H1 (cell line): ENCODE measurements around the gene DEXI. TPM values are rescaled to one million over a fixed set of nuclear protein-coding genes. Genes with fewer than 3 reads are reported as not detected.

ENCODE experiments used
- CTCF ChIA-PET: fragments of 300-600 bp; sonication (Branson Sonifier 250); formaldehyde crosslinking; loops from one replicate; lab custom pipeline; 2021; ENCODE audit not compliant: partially characterized antibody; lab: Charles Lee
- POLR2A ChIA-PET: fragments of 300-600 bp; sonication (Branson Sonifier 250); formaldehyde crosslinking; loops from one replicate; lab custom pipeline; 2021; ENCODE audit warnings: inconsistent platforms; ENCODE audit not compliant: partially characterized antibody; lab: Charles Lee
- DNase-seq, 2 experiments: peaks; one replicate each; pipeline versions ENCODE4 v3.0.0 to v3.0.0-alpha.2; 2010 to 2022; ENCODE audit warnings: low spot score in 2 of 2, low read depth in 1 of 2, mixed read lengths in 1 of 2
- FAIRE-seq: peaks from 2 replicates; lab custom pipeline; 2011; peaks lifted over from hg19 to GRCh38; lab: Jason Lieb, UNC
- H2AFZ ChIP-seq: 2 replicates; pipeline ENCODE4 v1.8.1; 2012; ENCODE audit warnings: low read length, inconsistent platforms
- H2AK5ac ChIP-seq: 2 replicates; pipeline ENCODE4 v1.6.1; 2013; ENCODE audit warnings: low read depth, low read length
- H2BK120ac ChIP-seq: replicated peaks from 2 replicates; pipeline ENCODE3; 2013; ENCODE audit warnings: low read depth, low read length, inconsistent platforms
- H2BK12ac ChIP-seq: 2 replicates; pipeline ENCODE4 v1.6.1; 2013; ENCODE audit warnings: low read depth, low read length
- H2BK15ac ChIP-seq: 2 replicates; pipeline ENCODE4 v1.6.1; 2013; ENCODE audit warnings: low read length
- H2BK20ac ChIP-seq: 2 replicates; pipeline ENCODE4 v1.6.1; 2013; ENCODE audit warnings: low read length
- H2BK5ac ChIP-seq: 2 replicates; pipeline ENCODE4 v1.6.1; 2013; ENCODE audit warnings: low read depth, low read length
- H3K14ac ChIP-seq: 2 replicates; pipeline ENCODE4 v1.6.1; 2013; ENCODE audit warnings: inconsistent platforms; ENCODE audit not compliant: insufficient read length
- H3K18ac ChIP-seq: 2 replicates; pipeline ENCODE4 v1.6.1; 2013; ENCODE audit warnings: low read length; ENCODE audit errors: extremely low read depth
- H3K23ac ChIP-seq: 2 replicates; pipeline ENCODE4 v1.6.1; 2013; ENCODE audit warnings: inconsistent platforms; ENCODE audit not compliant: insufficient read length
- H3K23me2 ChIP-seq: 2 replicates; pipeline ENCODE4 v1.6.1; 2013; ENCODE audit warnings: low read depth, low read length
- H3K27ac ChIP-seq: 2 replicates; pipeline ENCODE4 v1.6.1; 2011; ENCODE audit warnings: low read depth, low read length, inconsistent platforms
- H3K27me3 ChIP-seq, 4 experiments: replicated peaks in 1 of 4; 1 replicate in 1 of 4; 2 replicates in 3 of 4; pipeline versions ENCODE4 v1.6.1 to v1.8.1; 2011 to 2013; ENCODE audit warnings: low read length in 3 of 4, mild to moderate bottlenecking in 3 of 4, inconsistent platforms in 2 of 4, mixed read lengths in 2 of 4, moderate library complexity in 1 of 4; ENCODE audit not compliant: control insufficient read depth in 3 of 4, insufficient read depth in 3 of 4; ENCODE audit errors: extremely low read depth in 1 of 4
- H3K36me3 ChIP-seq, 4 experiments: 2 replicates each; pipeline versions ENCODE4 v1.6.1 to v1.8.1; 2011 to 2013; ENCODE audit warnings: mild to moderate bottlenecking in 4 of 4, low read length in 3 of 4, moderate library complexity in 2 of 4, control low read depth in 1 of 4, inconsistent platforms in 1 of 4; ENCODE audit not compliant: insufficient read depth in 4 of 4, control insufficient read depth in 2 of 4
- H3K4ac ChIP-seq: replicated peaks from 2 replicates; pipeline ENCODE3; 2013; ENCODE audit warnings: low read length, low read depth, mixed read lengths, inconsistent platforms; ENCODE audit not compliant: insufficient read length
- H3K4me1 ChIP-seq, 4 experiments: replicated peaks in 1 of 4; 1 replicate in 1 of 4; 2 replicates in 3 of 4; pipeline versions ENCODE4 v1.6.1 to v1.8.1; 2011 to 2013; ENCODE audit warnings: low read length in 3 of 4, inconsistent platforms in 2 of 4, mixed read lengths in 1 of 4; ENCODE audit not compliant: insufficient read depth in 4 of 4, control insufficient read depth in 3 of 4
- H3K4me2 ChIP-seq, 2 experiments: 2 replicates each; pipeline versions ENCODE4 v1.6.1 to v1.8.1; 2011 to 2013; ENCODE audit warnings: low read depth in 2 of 2, low read length in 2 of 2, control low read depth in 1 of 2, inconsistent platforms in 1 of 2, mild to moderate bottlenecking in 1 of 2; ENCODE audit not compliant: insufficient read depth in 1 of 2
- H3K4me3 ChIP-seq, 4 experiments: fragments of 200-600, 300-600 bp in 1 of 4; sonication (generic), shearing (Covaris generic), sonication (Bioruptor Twin) in 1 of 4; 2 replicates each; pipeline versions ENCODE4 v1.5.1 to v1.8.1; 2011 to 2016; ENCODE audit warnings: low read length in 4 of 4, low read depth in 3 of 4, control low read depth in 2 of 4, inconsistent platforms in 2 of 4, mild to moderate bottlenecking in 2 of 4, mixed read lengths in 1 of 4, moderate library complexity in 1 of 4; ENCODE audit not compliant: insufficient read depth in 2 of 4; ENCODE audit errors: extremely low read depth in 1 of 4
- H3K56ac ChIP-seq: replicated peaks from 2 replicates; pipeline ENCODE3; 2013; ENCODE audit warnings: low read depth, mild to moderate bottlenecking, mixed read lengths, low read length, inconsistent platforms; ENCODE audit not compliant: insufficient read length
- H3K79me1 ChIP-seq: 2 replicates; pipeline ENCODE4 v1.6.1; 2013; ENCODE audit warnings: low read depth, low read length, control low read depth
- H3K79me2 ChIP-seq, 2 experiments: 2 replicates each; pipeline versions ENCODE4 v1.6.1 to v1.8.1; 2012 to 2013; ENCODE audit warnings: low read length in 2 of 2, mild to moderate bottlenecking in 2 of 2, inconsistent platforms in 1 of 2; ENCODE audit not compliant: insufficient read depth in 2 of 2, control insufficient read depth in 1 of 2
- H3K9ac ChIP-seq, 4 experiments: replicated peaks in 1 of 4; 1 replicate in 1 of 4; 2 replicates in 3 of 4; pipeline versions ENCODE4 v1.6.1 to v1.8.1; 2011 to 2013; ENCODE audit warnings: low read depth in 3 of 4, low read length in 3 of 4, control low read depth in 2 of 4, mild to moderate bottlenecking in 2 of 4, moderate library complexity in 2 of 4, inconsistent platforms in 1 of 4; ENCODE audit errors: extremely low read depth in 1 of 4
- H3K9me3 ChIP-seq, 2 experiments: 2 replicates each; pipeline versions ENCODE4 v1.6.1 to v1.8.1; 2012 to 2013; ENCODE audit warnings: mild to moderate bottlenecking in 2 of 2, moderate library complexity in 2 of 2, control low read depth in 1 of 2, inconsistent platforms in 1 of 2, low read depth in 1 of 2, low read length in 1 of 2, mixed read lengths in 1 of 2; ENCODE audit not compliant: insufficient read depth in 2 of 2
- H4K20me1 ChIP-seq, 2 experiments: replicated peaks in 1 of 2; 2 replicates each; pipeline versions ENCODE3 to v1.8.1; 2011 to 2013; ENCODE audit warnings: inconsistent platforms in 2 of 2, low read length in 2 of 2, mild to moderate bottlenecking in 1 of 2; ENCODE audit not compliant: insufficient read depth in 2 of 2, control insufficient read depth in 1 of 2
- H4K5ac ChIP-seq: 2 replicates; pipeline ENCODE4 v1.6.1; 2013; ENCODE audit warnings: low read length, low read depth, mixed read lengths, inconsistent platforms; ENCODE audit not compliant: insufficient read length
- H4K8ac ChIP-seq: 2 replicates; pipeline ENCODE4 v1.8.0; 2013; ENCODE audit warnings: mild to moderate bottlenecking, moderate library complexity, low read length, inconsistent platforms; ENCODE audit not compliant: insufficient read depth; ENCODE audit errors: extremely low read depth
- H4K91ac ChIP-seq: replicated peaks from 2 replicates; pipeline ENCODE3; 2013; ENCODE audit warnings: low read length, mixed read lengths, inconsistent platforms; ENCODE audit not compliant: insufficient read length
- WGBS, 2 experiments: shearing (Covaris generic) in 1 of 2; methylation state at CpG; one replicate each; pipeline versions ENCODE4 v1.1.6 to v1.1.7; 2013 to 2015; ENCODE audit warnings: low lambda C conversion rate in 2 of 2, mixed read lengths in 2 of 2, inconsistent platforms in 1 of 2, low coverage in 1 of 2, missing lambda C conversion rate in 1 of 2; ENCODE audit not compliant: insufficient replicate concordance in 2 of 2, insufficient coverage in 1 of 2, insufficient read length in 1 of 2; ENCODE audit errors: extremely low coverage in 1 of 2, missing lambda C conversion rate in 1 of 2; 5-methylcytosine and 5-hydroxymethylcytosine counted together
- polyA plus RNA-seq, 7 experiments: library from polyadenylated mRNA; depleted of rRNA in 3 of 7; stranded (reverse) in 5 of 7; unstranded in 2 of 7; fragments of >200 nt in 5 of 7; fragments of 200-250 nt in 2 of 7; gene quantifications; 1 replicate in 5 of 7; 2 replicates in 1 of 7; 4 replicates in 1 of 7; pipeline versions ENCODE4 v1.2.1 to v1.2.3, GENCODE V29; 2011 to 2013; ENCODE audit warnings: missing spikeins in 2 of 7, mixed read lengths in 2 of 7
- total RNA-seq: library from RNA; stranded (reverse); fragmentation: NEBNext Ultra II Directional; extraction: Animal tissue kit (Norgen Biotek cat#: 25700); gene quantifications from 2 replicates; pipeline ENCODE4 v1.2.1, GENCODE V29; 2021
- TF ChIP-seq, protein P1 (sequence below): IDR thresholded peaks from 2 replicates; pipeline ENCODE4 v1.6.1; 2012; ENCODE audit warnings: low read length, inconsistent platforms

DEXI gene
- total and polyA plus RNA-seq, 2 of the 8 experiments (the other 6 are each of a cell fraction or from before 2014, with no cell fraction given) = 39.5 to 47.3 TPM

DNA sequence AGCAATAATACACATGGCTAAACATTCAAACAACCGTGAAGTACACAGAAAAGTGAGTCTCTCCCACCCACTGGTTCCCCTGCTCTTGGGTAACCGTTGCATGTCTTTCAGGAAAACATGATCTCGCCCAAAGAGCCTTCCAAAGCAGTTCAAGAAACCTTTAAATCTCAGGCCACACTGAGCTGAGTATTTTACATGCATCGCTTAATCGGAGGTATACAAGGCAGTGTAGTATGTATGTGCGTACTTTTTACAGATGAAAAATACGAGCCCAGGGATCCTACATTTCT, 741 bp upstream of the DEXI start:
- ChIA-PET POLR2A (no interaction called here), CTCF (interaction anchor here (0.6 kb wide), 1 partner anchor 541 kb away, joined by 3 read pairs; no protein-coding TSS in a partner anchor)
- H3K23me2 ChIP-seq = peaks cover 8% of the 10 kb centered on the region
- WGBS, 2 experiments = 74% methylated on average over 7 of the region's 7 CpGs; no CpG with 5 or more reads in 1 of the 2 experiments
- H3K18ac ChIP-seq = no peak overlapping the region
- H4K5ac ChIP-seq = no peak overlapping the region
- no peak for DNase-seq
- FAIRE-seq = no peak
- H2BK120ac ChIP-seq = no peak overlapping the region
- no peak overlapping the region for H4K91ac ChIP-seq
- peak overlapping the region; percentile 71 to 86 for H3K4me2 ChIP-seq
- H4K20me1 ChIP-seq = peaks cover 16 to 32% of the 10 kb centered on the region in 2 experiments
- TF ChIP-seq, protein P1, sequence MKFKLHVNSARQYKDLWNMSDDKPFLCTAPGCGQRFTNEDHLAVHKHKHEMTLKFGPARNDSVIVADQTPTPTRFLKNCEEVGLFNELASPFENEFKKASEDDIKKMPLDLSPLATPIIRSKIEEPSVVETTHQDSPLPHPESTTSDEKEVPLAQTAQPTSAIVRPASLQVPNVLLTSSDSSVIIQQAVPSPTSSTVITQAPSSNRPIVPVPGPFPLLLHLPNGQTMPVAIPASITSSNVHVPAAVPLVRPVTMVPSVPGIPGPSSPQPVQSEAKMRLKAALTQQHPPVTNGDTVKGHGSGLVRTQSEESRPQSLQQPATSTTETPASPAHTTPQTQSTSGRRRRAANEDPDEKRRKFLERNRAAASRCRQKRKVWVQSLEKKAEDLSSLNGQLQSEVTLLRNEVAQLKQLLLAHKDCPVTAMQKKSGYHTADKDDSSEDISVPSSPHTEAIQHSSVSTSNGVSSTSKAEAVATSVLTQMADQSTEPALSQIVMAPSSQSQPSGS = no peak
- no peaks in the 10 kb centered on the region; a peak in 2 of 7 replicates for H3K27me3 ChIP-seq
- peak overlapping the region; percentile 52 to 68 (median 66); a peak in 5 of 8 replicates for H3K4me3 ChIP-seq
- no peak overlapping the region for H2BK20ac ChIP-seq
- H2AK5ac ChIP-seq = no peak overlapping the region
- no peak overlapping the region for H4K8ac ChIP-seq
- no peak overlapping the region for H3K23ac ChIP-seq
- peaks cover 0 to 4% (median 0%) of the 10 kb centered on the region in 4 experiments; a peak in 1 of 8 replicates for H3K36me3 ChIP-seq
- H3K4me1 ChIP-seq = peaks cover 15 to 24% (median 21%) of the 10 kb centered on the region in 4 experiments
- peaks cover 16% of the 10 kb centered on the region for H3K79me1 ChIP-seq
- no peak overlapping the region for H3K14ac ChIP-seq
- no peak overlapping the region for H2BK5ac ChIP-seq
- no peak overlapping the region for H3K56ac ChIP-seq
- 0 out of 2 replicates have a peak overlapping the region, but pooled peaks have one; percentile 16 for H2BK15ac ChIP-seq
- no peaks in the 10 kb centered on the region for H3K9me3 ChIP-seq
- H2AFZ ChIP-seq = peak overlapping the region; percentile 100; the same call in 1 of the 2 replicates
- H3K27ac ChIP-seq = no peak overlapping the region
- no peak overlapping the region for H3K4ac ChIP-seq
- H3K79me2 ChIP-seq = peaks cover 0 to 50% of the 10 kb centered on the region in 2 experiments; a peak in 2 of 4 replicates
- H3K9ac ChIP-seq = no peak overlapping the region
- no peak overlapping the region for H2BK12ac ChIP-seq
